Activated CD8-positive, alpha-beta memory T cell treated with anti-CD3 and anti-CD28 coated beads, Interleukin-2, amount 50 U/mL, for 24 hours (primary cell): ENCODE data around the gene UBL3.

Source experiments
- DNase-seq: peaks from one replicate; pipeline ENCODE4 v3.0.0-alpha.2; 2020; ENCODE audit errors: extremely low read depth

The UBL3 gene

DNA sequence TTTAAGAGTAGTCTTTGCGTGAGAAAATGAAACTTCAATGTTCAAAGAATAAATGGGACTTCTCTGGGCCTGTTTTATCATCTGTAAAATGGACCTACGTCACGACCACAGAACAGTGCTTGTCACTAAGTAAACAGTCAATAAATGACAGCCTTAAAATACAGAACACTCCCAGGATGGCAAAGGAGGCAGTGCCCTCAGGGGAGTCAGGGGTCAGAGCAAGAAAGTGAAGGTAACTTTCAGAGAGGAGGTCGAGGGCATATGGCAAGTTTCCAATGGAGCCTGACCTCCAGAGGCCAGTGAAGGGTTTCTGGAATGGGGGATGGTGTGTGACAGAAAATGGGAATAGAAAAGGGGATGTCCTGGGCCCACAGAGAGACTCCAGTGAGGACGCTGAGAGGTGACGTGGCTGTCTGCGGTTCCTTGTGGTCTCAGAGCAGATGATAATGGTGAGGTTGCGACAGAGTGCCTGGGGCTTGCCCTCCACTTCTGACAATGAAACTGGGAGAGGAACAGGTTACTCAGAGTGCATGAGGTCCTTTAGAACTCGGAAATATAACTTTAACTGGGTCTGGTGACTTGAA, 91.8 kb downstream of the UBL3 start:
- DNase-seq: peak; percentile 42

DNA sequence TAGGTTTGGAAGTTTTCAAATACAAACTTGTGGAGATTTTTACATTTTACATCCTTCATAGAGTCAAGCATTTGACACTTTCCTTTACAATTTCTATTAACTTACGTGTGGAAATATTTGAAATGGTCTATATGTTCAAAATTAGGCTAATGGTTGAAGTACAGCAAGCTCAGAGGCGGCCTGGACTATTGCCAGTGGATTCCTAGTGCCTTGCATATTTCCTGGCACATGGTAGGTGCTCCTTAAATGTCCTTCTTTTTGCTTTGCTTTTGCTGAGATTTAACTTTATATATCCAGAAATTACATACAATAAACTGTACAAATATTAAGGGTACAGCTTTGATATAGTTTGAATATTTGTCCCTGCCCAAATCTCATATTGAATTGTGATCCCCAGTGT, 93.9 kb downstream of the UBL3 start:
- no peak for DNase-seq

DNA sequence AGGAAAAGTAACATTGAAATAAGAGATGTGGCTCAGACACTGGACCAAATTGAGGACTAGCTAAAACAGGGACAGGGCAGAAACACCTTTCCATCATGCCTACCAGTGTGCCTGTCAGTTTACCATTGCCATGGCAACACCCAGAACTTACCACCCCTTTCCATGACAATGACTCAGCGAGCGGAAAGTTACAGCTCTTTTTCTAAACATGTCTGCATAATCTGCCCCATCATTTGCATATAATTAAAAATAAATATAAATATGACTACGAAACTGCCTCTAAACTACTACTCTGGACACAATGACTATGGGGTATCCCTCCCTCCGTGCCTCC, 96.0 kb downstream of the UBL3 start:
- no peak for DNase-seq

DNA sequence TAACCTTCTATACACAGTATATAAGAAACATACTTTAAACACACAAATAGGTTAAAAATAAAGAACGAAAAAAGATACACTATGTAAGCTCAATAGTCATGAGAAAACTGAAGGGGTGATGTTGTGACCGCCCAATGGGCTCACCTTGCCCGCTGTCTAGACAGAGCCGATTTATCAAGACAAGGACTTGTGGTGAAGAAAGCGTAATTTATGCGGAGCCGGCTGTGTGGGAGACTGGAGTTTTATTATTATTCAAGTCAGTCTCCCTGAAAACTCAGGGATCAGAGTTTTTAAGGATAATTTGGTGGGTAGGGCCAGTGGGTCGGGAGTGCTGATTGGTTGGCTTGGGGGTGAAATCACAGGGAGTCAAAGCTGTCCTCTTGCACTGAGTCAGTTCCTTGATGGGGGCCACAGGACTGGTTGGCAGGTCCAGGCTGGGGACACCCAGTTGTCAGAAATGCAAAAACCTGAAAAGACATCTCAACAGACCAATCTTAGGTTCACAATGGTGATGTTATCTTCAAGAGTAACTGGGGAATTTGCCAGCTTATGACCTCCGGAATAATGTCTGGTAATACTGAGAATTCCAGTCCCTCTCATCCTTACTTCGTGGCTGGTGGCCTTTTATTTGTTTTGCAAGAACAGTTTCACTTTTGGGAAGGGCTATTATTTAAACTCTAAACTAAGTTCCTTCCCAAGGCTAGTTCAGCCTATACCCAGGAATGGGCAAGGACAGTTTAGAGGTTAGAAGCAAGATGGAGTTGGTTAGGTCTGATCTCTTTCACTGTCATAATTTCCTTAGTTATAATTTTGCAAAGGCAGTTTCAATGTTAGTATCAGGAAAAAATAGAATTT, 96.6 kb downstream of the UBL3 start:
- DNase-seq: no peak

DNA sequence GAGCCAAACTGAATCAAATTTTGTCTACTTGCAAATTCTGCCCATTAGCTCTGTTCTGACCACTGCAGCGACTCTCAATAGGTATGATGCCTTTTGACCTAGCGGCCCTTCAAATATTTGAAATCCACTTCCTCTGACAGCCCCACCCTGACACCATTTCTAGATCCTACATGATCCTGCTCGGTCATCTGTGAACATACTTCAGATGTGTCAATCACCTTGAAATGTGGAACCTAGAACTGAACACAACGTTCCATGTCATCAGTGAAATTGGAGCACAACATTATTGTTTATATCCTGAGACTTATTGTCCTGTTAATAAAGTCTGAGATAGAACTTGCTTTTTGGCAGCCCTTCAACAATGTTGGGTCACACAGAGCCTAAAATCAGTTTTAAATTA, 98.2 kb downstream of the UBL3 start:
- DNase-seq: no peak

DNA sequence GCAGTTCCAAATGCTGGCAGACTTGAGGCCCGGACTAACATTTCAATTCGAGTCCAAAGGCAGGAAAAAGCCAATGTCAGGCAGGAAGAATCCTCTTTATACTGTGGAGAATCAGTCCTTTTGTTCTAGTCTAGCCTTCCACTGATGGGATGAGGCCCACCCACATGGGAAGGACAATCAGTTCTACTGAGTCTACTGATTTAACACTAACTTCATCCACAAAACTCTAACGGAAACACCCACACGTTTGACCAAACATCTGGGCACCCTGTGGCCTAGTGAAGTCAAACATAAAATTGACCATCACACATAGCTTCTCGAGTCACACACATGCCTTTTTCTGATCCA, 100.3 kb downstream of the UBL3 start:
- DNase-seq: no peak

DNA sequence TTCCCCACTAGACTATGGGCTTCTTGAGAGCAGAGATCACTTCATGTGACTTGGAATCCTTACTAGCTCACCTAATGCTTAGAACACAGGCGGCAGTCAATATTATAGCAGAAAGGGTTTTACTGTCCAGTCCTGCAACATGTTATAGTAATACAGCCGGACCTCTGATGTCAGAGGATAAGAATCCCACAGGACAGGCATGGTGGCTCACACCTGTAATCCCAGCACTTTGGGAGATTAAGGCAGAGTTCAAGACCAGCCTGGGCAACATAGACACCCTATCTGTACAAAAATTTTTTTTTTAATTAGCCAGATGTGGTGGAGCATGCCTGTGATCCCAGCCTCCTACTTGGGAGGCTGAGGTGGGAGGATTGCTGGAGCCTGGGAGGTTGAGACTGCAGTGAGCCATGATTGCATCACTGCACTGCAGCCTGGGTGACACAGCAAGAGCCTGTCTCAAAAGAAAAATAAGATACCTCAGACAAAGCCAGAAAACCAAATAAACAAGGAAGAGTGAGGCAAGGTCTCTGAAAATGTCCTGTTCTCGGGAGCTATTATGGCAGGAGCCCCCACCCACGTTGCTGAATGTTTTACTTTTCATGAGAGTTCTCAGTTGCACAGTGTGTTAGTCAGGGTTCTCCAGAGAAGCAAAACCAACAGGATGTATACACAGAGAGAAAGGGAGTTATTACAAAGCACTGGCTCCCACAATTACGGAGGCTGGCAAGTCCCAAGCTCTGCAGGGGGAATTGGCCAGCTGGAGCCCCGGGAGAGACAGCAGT, 100.8 kb downstream of the UBL3 start:
- no peak for DNase-seq

DNA sequence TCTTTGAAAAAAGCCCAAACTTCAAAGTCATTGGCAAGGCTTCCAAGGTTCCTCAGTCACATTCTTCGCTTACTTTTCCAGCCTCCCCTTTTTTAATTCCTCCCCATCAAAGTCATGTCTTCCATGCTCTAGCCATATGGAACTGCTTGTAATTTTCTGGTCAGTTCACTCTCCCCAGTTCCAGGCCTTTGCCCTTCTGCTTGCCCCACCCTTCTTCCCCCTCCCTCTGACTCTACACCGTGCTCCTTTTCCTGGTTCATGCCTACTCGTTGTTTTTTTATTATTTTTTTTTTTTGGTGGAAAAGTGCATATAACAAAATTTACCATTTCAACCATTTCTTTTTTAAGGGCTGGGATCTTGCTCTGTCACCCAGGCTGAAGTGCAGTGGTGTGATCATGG, 102.3 kb downstream of the UBL3 start:
- DNase-seq: no peak

DNA sequence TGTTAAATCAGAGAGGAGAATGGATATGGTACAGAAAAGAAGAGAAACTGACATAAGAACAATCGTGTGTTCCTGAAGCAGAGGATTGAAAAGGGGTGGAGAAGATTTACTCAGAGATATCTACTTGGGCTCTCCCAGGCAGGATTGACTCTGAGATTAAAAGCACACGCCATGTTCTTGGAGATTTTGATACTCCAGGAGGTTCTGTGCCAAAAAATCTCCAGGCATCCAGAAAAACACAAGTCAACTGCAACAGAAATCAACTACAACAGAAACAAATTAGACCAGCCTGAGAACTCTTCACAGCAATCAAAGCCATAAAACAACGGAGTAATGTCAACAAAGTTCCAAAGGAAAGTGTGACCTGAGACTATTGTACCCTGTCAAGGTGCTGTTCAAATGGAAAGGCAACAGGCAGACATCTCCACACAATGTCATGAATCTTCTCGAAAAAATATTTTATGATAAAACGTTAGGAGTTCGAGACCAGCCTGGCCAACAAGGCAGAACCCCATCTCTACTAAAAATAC, 104.2 kb downstream of the UBL3 start:
- no peak for DNase-seq

DNA sequence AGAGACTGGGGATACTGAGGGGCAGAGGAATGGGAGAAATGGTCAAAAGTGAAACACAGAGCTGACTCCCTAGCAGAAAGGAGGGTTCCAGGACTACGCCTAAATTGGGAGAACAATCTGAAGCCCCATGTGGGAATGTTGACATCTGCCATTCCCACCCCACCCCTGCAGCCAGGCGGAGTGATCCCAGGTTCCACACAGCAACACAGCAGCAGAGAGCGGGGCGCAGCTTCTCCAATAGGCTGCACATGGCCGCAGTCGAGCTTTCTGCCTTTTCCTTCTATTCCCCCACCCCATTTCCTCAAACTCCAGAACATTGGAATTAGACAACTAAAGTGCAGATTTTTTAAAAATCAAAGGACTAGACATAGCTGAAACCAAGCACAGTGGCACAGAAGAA, 104.7 kb downstream of the UBL3 start:
- no peak for DNase-seq

DNA sequence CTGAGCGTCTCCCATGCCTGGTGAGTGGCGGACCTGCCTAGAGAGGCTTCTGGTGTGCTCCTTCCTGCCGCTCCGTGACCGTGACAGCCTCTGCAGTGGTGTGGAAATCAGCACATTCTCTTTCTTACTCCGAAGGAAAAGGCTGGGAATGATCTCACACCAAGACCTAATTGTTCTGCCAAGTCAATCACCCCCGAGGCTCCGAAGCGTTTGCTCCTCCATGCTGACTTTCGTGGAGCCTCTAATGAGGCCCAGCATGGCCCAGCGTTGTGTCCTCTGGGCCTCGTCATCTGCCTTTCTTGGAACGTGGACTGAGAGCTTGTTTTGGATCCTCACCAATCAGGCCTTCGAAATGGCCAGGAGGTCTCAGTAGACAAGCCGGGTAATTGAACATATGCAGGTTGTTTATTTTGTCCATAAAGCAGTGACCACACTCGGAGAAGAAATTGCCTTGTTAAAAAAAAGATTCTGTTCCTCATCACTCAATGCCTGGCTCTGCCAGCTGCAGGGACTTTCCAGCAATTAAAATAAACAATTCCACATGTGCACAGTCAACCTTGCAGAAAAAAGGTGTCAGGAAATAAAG, 107.1 kb downstream of the UBL3 start:
- no peak for DNase-seq

DNA sequence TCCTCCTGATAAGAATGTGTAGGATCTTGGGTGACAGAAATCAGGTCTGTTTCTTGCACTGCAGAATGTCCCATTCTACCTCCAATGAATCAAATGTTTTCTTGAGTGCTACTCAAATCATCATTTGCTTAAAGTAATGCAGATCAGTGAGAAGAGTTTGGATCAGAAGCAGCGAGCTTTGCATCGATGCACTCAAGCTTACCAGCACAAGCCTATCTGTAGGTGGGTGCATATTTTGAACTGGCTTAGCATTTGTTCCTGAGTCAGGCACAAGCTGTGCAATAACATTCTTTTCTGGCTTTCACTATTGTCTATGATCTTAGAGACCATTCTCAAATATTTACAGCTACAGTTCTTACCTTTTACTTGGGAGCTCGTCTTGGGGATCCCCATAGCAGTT, 109.5 kb downstream of the UBL3 start:
- no peak for DNase-seq

DNA sequence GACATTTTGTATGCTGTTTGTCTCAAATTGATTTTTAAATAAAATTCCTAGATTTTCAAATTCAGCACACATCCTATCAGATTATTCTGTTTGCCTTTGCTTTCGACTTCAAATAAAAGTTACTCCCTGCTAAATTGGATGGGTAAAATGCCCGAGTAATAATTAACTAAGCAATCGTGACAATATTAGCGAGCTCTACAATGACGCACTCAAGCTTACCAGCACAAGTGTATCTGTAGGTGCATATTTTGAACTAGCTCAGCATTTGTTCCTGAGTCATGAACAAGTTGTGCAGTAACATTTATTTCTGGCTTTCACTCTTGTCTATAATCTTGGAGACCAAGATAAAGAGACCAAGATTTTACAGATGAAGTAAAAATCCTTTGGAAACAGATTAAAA, 113.4 kb downstream of the UBL3 start:
- no peak for DNase-seq

DNA sequence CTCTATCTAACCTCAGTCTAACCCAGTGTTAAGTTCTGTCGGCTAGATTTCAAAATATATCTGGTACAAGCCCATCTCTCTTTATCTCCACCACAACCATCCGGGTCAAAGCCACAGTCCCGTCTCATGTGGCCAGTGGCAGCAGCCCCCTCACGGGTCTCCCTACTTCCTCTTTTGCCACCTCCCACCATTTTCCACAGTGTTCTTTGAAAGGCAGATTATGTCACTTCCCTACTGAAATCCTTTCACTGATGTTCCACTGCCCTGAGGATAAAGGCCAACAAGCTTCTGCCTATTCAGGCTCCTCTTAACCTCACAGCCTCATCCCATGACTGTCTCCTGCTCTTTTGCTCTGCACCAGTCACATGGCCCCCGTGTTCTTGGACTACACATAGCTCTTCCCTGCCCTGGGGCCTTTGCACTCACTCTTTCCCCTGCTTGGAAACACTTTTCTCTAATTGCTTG, 117.2 kb downstream of the UBL3 start:
- no peak for DNase-seq

DNA sequence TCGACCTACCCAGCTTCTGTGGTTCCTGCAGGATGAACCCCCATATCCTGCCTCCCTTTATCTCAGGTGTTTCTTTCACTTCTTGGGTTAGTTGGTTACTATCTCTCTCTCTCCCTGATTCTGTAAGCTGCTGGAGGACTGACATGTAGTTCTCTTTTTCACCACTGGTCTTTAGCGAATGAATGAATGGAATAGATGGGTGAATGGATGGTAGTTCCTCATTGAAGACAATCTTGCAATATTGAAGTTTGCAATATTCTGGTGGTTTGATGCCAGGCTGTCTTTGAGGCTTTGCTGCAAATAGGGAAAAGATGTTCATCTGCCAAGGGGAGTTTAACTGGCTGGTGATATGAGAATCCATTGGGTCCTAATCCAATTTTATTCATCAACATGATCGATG, 120.2 kb downstream of the UBL3 start:
- DNase-seq: no peak

DNA sequence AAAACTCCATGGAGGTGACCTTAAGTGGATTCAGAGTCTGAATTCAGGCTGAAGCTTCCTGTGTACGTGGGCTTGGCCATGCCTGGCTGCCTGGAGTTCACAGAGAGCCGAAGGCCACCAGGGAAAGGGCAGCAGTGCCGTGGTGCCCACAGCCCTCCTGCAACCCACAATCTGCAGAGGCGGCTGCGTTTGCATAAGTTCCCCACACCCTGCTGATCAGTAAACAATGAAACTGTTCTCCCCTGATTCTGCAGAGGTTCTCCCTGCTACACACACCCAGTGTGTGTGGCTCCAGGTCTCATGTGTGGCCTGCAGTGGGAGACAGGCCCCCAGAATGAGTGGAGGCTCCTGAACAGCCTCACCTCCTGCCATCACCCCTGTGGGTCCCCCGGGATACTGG, 128.0 kb downstream of the UBL3 start:
- no peak for DNase-seq

DNA sequence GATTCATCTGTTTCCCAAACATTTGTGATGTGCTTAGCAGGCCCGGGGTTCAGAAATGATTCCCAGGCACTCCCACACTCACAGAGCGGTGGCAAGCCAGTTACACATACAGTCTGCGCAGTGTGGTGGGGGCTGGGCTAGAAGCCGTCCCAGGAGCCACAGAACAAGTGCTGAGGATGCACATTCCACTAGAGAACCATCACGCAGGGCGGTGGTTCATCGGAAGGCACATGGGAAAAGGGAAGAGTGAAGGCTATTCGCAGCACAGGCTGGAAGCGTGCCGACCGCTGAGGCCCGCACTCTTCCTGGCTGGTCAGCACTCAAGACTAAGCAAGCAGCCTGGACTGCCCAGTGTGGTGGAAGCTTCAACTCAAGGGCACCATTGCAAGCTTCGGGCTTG, 128.7 kb downstream of the UBL3 start:
- no peak for DNase-seq

DNA sequence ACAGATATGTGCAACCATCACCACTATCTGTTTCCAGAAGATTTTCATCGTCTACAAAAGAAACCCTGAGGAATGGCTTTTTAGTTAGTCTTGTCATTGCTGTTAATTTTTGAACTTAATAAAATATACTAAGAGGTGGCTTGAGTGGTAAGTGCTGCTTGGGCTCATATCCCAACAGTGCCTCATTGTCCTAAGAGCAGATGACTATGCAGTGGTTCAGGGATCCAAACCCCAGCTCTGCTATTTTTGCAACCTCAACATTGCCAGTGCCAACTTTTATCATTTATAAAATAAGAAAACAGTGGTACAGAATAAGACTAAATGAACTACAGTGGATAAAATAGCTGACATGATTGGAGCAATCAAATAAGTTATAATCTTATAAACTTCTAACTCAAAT, 131.7 kb downstream of the UBL3 start:
- no peak for DNase-seq

DNA sequence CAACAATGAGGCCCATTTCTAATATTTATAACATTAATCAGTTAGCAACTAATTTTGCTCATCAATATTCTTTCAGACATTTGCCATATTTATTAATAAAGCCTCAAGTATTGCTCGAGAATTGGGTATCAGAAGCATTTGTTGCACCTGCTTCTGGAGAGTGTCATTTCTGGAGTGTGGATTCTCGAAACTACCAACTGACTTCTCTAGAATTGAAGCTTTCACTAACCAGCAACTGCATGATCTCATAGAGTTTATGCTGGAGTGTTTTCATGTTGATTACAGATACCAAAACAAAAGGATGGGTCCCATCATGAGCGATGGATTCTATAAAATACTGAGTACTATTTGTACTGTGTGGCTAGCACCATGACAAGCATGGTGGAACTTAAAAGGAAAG, 133.9 kb downstream of the UBL3 start:
- no peak for DNase-seq
